Mesenchymal stem cell (in vitro differentiated cells and primary cell): Measurements from ENCODE around the gene ITPKB. TPM values are rescaled to one million over a fixed set of nuclear protein-coding genes. Genes with fewer than 3 reads are reported as not detected.

Experiments used
- DNase-seq: peaks from one replicate; pipeline ENCODE4 v3.0.0-alpha.2; 2013
- H2AFZ ChIP-seq: one replicate; pipeline ENCODE4 v1.6.1; 2013; ENCODE audit warnings: low read depth, mild to moderate bottlenecking, control low read depth, inconsistent platforms, low read length, moderate library complexity
- H2AK5ac ChIP-seq: 2 replicates; pipeline ENCODE4 v1.6.1; 2013; ENCODE audit warnings: low read length, moderate library complexity, mild to moderate bottlenecking, inconsistent platforms; ENCODE audit not compliant: severe bottlenecking
- H2BK120ac ChIP-seq: one replicate; pipeline ENCODE4 v1.6.1; 2013; ENCODE audit warnings: low read depth, mild to moderate bottlenecking, inconsistent platforms, low read length, moderate library complexity
- H2BK12ac ChIP-seq, 2 experiments: one replicate each; pipeline ENCODE4 v1.6.1; 2013; ENCODE audit warnings: inconsistent platforms in 2 of 2, low read length in 2 of 2, mild to moderate bottlenecking in 2 of 2, moderate library complexity in 2 of 2, control low read depth in 1 of 2
- H2BK15ac ChIP-seq: one replicate; pipeline ENCODE4 v1.6.1; 2013; ENCODE audit warnings: mild to moderate bottlenecking, low read depth, inconsistent platforms; ENCODE audit not compliant: poor library complexity, severe bottlenecking
- H2BK5ac ChIP-seq: 2 replicates; pipeline ENCODE4 v1.6.1; 2013; ENCODE audit warnings: low read depth, mild to moderate bottlenecking, low read length, control low read depth, inconsistent platforms; ENCODE audit not compliant: poor library complexity, severe bottlenecking
- H3K14ac ChIP-seq, 2 experiments: one replicate each; pipeline ENCODE4 v1.6.1; 2013; ENCODE audit warnings: inconsistent platforms in 2 of 2, low read length in 2 of 2, control low read depth in 1 of 2, mild to moderate bottlenecking in 1 of 2, moderate library complexity in 1 of 2
- H3K18ac ChIP-seq, 2 experiments: one replicate each; pipeline ENCODE4 v1.6.1; 2013; ENCODE audit warnings: inconsistent platforms in 2 of 2, low read length in 2 of 2, control low read depth in 1 of 2, low read depth in 1 of 2, mild to moderate bottlenecking in 1 of 2
- H3K23ac ChIP-seq, 2 experiments: one replicate each; pipeline ENCODE4 v1.6.1; 2013; ENCODE audit warnings: inconsistent platforms in 2 of 2, low read length in 2 of 2, mild to moderate bottlenecking in 2 of 2, moderate library complexity in 2 of 2, control low read depth in 1 of 2
- H3K27ac ChIP-seq: 2 replicates; pipeline ENCODE4 v1.5.1; 2013; ENCODE audit warnings: mild to moderate bottlenecking, moderate library complexity, low read length, control low read depth, inconsistent platforms; ENCODE audit not compliant: poor library complexity, severe bottlenecking
- H3K27me3 ChIP-seq, 2 experiments: 2 replicates each; pipeline versions ENCODE4 v1.6.1 to v1.7.0; 2013; ENCODE audit warnings: low read length in 2 of 2, mild to moderate bottlenecking in 2 of 2, moderate library complexity in 2 of 2, control low read depth in 1 of 2, inconsistent platforms in 1 of 2; ENCODE audit not compliant: control insufficient read depth in 1 of 2, insufficient read depth in 1 of 2
- H3K36me3 ChIP-seq, 2 experiments: 2 replicates each; pipeline versions ENCODE4 v1.6.1 to v1.7.0; 2013; ENCODE audit warnings: low read length in 2 of 2, control low read depth in 1 of 2, inconsistent platforms in 1 of 2, low read depth in 1 of 2, mild to moderate bottlenecking in 1 of 2; ENCODE audit not compliant: insufficient read depth in 2 of 2, control insufficient read depth in 1 of 2
- H3K4ac ChIP-seq, 2 experiments: one replicate each; pipeline ENCODE4 v1.6.1; 2013; ENCODE audit warnings: inconsistent platforms in 2 of 2, low read length in 2 of 2, mild to moderate bottlenecking in 2 of 2, moderate library complexity in 2 of 2, control low read depth in 1 of 2, low read depth in 1 of 2
- H3K4me1 ChIP-seq: 2 replicates; pipeline ENCODE4 v1.6.1; 2013; ENCODE audit warnings: low read depth, low read length, control low read depth; ENCODE audit not compliant: control insufficient read depth, insufficient read depth
- H3K4me2 ChIP-seq: 2 replicates; pipeline ENCODE4 v1.6.1; 2013; ENCODE audit warnings: low read length, mild to moderate bottlenecking, inconsistent platforms; ENCODE audit not compliant: poor library complexity, severe bottlenecking
- H3K4me3 ChIP-seq, 2 experiments: 2 replicates each; pipeline versions ENCODE4 v1.5.1 to v1.7.0; 2013; ENCODE audit warnings: low read length in 2 of 2, mild to moderate bottlenecking in 2 of 2, control low read depth in 1 of 2, low read depth in 1 of 2; ENCODE audit not compliant: insufficient read depth in 1 of 2
- H3K79me1 ChIP-seq: replicated peaks from 2 replicates; pipeline ENCODE4 v1.6.1; 2013; ENCODE audit warnings: mild to moderate bottlenecking, control low read depth, low read length, inconsistent platforms; ENCODE audit not compliant: poor library complexity, severe bottlenecking
- H3K9ac ChIP-seq: 2 replicates; pipeline ENCODE4 v1.7.0; 2013; ENCODE audit warnings: mild to moderate bottlenecking, low read length, moderate library complexity
- H3K9me3 ChIP-seq: 2 replicates; pipeline ENCODE4 v1.7.0; 2013; ENCODE audit warnings: mild to moderate bottlenecking, low read length; ENCODE audit not compliant: control insufficient read depth
- H4K8ac ChIP-seq: one replicate; pipeline ENCODE4 v1.6.1; 2013; ENCODE audit warnings: inconsistent platforms, mild to moderate bottlenecking, low read length, moderate library complexity
- H4K91ac ChIP-seq: one replicate; pipeline ENCODE4 v1.6.1; 2013; ENCODE audit warnings: mild to moderate bottlenecking, low read length, inconsistent platforms
- WGBS: methylation state at CpG from one replicate; pipeline ENCODE4 v1.1.7; 2013; ENCODE audit warnings: mixed read lengths; 5-methylcytosine and 5-hydroxymethylcytosine counted together
- small RNA-seq: library from polyadenylated mRNA; stranded (forward); fragments of <200 nt; extraction: miRNeasy Mini kit (QIAGEN cat#:217004); gene quantifications from one replicate; pipeline ENCODE3, GENCODE V24; 2013; ENCODE audit warnings: low read depth

Gene ITPKB

GRCh38 chr1:226582966-226583365 is 156.1 kb downstream of the ITPKB start:
- no peak overlapping the region for H2AFZ ChIP-seq
- no peak overlapping the region for H2BK15ac ChIP-seq
- H4K8ac ChIP-seq: no peak overlapping the region
- no peaks in the 10 kb centered on the region for H3K36me3 ChIP-seq
- H3K4me3 ChIP-seq: no peak overlapping the region
- no peak overlapping the region for H2BK12ac ChIP-seq
- H3K9ac ChIP-seq: no peak overlapping the region
- no peaks in the 10 kb centered on the region for H3K79me1 ChIP-seq
- no peak overlapping the region for H3K18ac ChIP-seq
- H2AK5ac ChIP-seq: no peak overlapping the region
- no peak overlapping the region for H3K4ac ChIP-seq
- H3K9me3 ChIP-seq: peaks cover 2% of the 10 kb centered on the region
- no peak overlapping the region for H4K91ac ChIP-seq
- no peak overlapping the region for H3K4me2 ChIP-seq
- no peak overlapping the region for H3K27ac ChIP-seq
- peaks cover 12% of the 10 kb centered on the region for H3K4me1 ChIP-seq
- no peak overlapping the region for H3K14ac ChIP-seq
- no peak overlapping the region for H2BK120ac ChIP-seq
- H2BK5ac ChIP-seq: no peak overlapping the region
- no peak for DNase-seq
- no peak overlapping the region for H3K23ac ChIP-seq
- WGBS: 91% methylated on average over 3 of the region's 3 CpGs
- peaks cover 5 to 16% of the 10 kb centered on the region in 2 experiments for H3K27me3 ChIP-seq

Small RNAs within 50 kb of the gene (small RNA-seq; reads per million reads assigned to genes)
- not detected for gene RPS27P5
